Right atrium auricular region (tissue), 2 donors: ENCODE measurements around the gene PDXK. TPM values are rescaled to one million over a fixed set of nuclear protein-coding genes. Genes with fewer than 3 reads are reported as not detected.

ENCODE experiments used
- DNase-seq: peaks from one replicate; pipeline ENCODE4 v3.0.0-alpha.2; 2019; ENCODE audit warnings: low spot score
- H3K27ac ChIP-seq, 2 donors: fragments of 200-600 bp; sonication (generic); 1 replicate in 1 of 2; 2 replicates in 1 of 2; pipeline ENCODE4 v1.5.1; 2016 to 2019
- H3K27me3 ChIP-seq, 2 donors: fragments of 200-600 bp; sonication (generic); one replicate each; pipeline versions ENCODE4 v1.5.1 to v1.6.0; 2017 to 2019
- H3K36me3 ChIP-seq: fragments of 200-600 bp; sonication (generic); one replicate; pipeline ENCODE4 v1.5.1; 2016
- H3K4me1 ChIP-seq, 2 donors: fragments of 200-600 bp; sonication (generic); one replicate each; pipeline versions ENCODE4 v1.5.1 to v1.6.0; 2017 to 2019
- H3K4me3 ChIP-seq, 2 donors: fragments of 200-600 bp; sonication (generic); 1 replicate in 1 of 2; 2 replicates in 1 of 2; pipeline ENCODE4 v1.5.1; 2017 to 2019; ENCODE audit warnings: mild to moderate bottlenecking in 1 of 2, moderate library complexity in 1 of 2
- H3K9me3 ChIP-seq, 2 donors: fragments of 200-600 bp; sonication (generic); one replicate each; pipeline ENCODE4 v1.5.1; 2019
- total RNA-seq, 2 donors: library from RNA; depleted of rRNA; stranded (reverse); fragments of >200 nt; gene quantifications; one replicate each; pipeline ENCODE4 v1.1.0, GENCODE V29; 2016
- TF ChIP-seq, protein P1 (sequence below), 2 donors: fragments of 200-600 bp; sonication (generic); IDR thresholded peaks; one replicate each; pipeline ENCODE4 v1.5.1; 2019; ENCODE audit warnings: antibody characterized with exemption in 2 of 2

The PDXK gene
- total RNA-seq, 2 donors from 2014 or later, result 29.1 to 45.7 TPM

DNA sequence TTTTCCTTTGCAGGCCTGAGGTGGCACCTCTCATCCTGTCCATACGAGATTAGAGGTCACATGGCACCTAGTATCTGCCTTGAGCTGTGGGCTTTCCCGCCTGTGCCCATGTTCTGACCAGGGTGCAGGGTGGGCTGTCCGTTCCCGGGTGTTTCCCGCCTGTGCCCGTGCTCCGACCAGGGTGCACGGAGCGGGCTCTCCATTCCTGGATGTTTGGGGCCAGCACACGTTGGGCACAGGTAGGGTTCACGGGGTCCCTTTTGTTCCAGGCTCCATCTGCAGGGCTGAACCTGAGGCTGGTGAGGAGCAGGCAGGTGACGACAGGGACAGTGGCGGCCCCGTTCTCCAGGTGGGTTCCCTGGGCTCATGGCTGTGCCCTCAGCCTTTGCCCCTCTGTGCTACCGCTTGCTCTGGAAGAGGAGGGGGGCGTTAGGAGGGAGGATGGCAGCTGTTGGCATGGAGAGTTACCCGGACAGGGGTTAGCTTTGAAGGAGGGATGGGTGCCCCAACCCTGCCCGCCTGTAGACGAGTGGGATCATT lies 80.4 kb downstream of the PDXK start:
- H3K27me3 ChIP-seq, result no peaks in the 10 kb centered on the region
- DNase-seq, result no peak
- H3K4me3 ChIP-seq, result no peak overlapping the region
- H3K4me1 ChIP-seq, result no peaks in the 10 kb centered on the region
- H3K27ac ChIP-seq, result no peak overlapping the region
- H3K36me3 ChIP-seq, result peaks cover 90% of the 10 kb centered on the region
- H3K9me3 ChIP-seq, result no peaks in the 10 kb centered on the region
- TF ChIP-seq, protein P1, sequence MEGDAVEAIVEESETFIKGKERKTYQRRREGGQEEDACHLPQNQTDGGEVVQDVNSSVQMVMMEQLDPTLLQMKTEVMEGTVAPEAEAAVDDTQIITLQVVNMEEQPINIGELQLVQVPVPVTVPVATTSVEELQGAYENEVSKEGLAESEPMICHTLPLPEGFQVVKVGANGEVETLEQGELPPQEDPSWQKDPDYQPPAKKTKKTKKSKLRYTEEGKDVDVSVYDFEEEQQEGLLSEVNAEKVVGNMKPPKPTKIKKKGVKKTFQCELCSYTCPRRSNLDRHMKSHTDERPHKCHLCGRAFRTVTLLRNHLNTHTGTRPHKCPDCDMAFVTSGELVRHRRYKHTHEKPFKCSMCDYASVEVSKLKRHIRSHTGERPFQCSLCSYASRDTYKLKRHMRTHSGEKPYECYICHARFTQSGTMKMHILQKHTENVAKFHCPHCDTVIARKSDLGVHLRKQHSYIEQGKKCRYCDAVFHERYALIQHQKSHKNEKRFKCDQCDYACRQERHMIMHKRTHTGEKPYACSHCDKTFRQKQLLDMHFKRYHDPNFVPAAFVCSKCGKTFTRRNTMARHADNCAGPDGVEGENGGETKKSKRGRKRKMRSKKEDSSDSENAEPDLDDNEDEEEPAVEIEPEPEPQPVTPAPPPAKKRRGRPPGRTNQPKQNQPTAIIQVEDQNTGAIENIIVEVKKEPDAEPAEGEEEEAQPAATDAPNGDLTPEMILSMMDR (IDR thresholded peaks at IDR 0.05), result no peak

DNA sequence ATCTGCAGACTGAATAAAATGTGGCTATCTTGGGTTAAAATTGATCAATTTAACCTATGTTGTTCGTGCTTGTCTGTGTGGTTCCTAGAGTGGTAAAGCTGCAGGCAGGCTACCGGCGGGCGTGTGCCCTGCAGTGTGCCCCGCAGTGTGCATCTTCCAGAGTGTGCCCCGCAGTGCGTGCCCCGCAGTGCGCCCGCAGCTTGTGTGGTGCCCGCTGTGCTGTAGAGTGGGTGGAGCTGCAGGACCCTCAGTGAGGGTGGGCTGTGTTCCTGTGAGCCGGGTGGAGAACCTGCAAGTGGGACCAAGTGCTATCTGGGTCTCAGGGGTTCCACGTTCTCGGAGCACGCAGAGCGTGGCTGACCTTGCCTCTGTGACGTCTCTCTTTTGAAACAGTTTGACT lies 81.2 kb downstream of the PDXK start:
- DNase-seq, result no peak
- TF ChIP-seq, protein P1 (IDR thresholded peaks at IDR 0.05), result no peak
- H3K4me1 ChIP-seq, result no peaks in the 10 kb centered on the region
- H3K4me3 ChIP-seq, result no peak overlapping the region
- no peak overlapping the region for H3K27ac ChIP-seq
- H3K9me3 ChIP-seq, result no peaks in the 10 kb centered on the region
- H3K36me3 ChIP-seq, result peaks cover 83% of the 10 kb centered on the region
- H3K27me3 ChIP-seq, result no peaks in the 10 kb centered on the region

DNA sequence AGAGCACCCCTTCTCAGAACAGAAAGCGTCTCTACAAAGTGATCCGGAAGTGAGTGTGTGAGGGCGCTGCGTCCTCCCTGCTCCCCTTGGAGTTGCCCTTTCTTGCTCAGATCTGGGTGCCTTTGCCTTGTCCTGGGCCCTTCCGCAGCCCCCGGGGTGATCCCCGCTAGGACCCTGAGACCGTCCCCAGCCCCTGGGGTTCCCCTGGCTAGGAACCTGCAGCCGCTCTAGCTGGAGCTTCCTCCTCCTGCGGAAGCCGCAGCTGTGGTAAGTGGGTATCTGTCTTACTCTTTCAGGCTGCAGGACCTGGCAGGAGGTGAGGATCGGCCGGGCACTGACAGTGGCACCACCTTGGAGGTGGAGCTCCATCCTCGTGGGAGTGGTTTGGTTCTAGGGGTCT lies 81.6 kb downstream of the PDXK start:
- H3K27me3 ChIP-seq, result no peaks in the 10 kb centered on the region
- TF ChIP-seq, protein P1 (IDR thresholded peaks at IDR 0.05), result no peak
- no peaks in the 10 kb centered on the region for H3K9me3 ChIP-seq
- H3K4me3 ChIP-seq, result no peak overlapping the region
- no peak for DNase-seq
- no peak overlapping the region for H3K27ac ChIP-seq
- H3K36me3 ChIP-seq, result peaks cover 78% of the 10 kb centered on the region
- H3K4me1 ChIP-seq, result no peaks in the 10 kb centered on the region

DNA sequence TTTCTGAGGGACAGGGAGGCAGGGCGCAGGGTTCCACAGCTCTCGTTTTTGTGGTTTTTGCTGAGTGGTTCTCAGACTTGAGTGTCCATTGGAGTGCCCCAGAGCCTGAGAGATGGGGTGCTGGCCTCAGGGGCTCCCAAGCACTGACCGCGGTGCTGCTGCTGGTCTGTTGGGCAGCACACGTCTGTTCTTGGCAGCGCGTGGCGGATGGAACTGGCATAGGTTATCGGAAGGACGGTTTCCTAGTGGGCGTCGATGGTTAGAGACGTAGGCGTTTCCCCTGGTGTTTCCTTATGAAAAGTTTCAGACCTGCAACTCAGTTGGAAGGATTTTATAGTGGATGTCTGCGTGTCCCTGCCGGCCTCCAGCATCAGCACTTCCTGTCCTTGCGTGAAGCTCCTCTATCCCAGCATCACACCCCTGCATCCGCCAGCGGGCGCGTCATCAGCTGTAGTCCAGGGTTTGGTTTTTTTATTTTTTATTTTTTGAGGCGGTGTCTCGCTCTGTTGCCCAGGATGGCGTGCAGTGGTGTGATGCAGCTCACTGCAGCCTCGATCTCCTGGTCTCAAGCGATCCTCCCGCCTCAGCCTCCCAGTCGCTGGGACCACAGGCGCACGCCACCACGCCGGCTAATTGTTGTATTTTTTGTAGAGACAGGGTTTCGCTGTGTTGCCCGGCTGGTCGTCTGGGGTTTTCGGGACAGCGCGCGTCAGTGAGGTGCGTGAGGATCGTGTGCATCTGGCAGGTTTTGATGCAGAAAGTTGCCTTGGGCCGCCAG lies 82.3 kb downstream of the PDXK start:
- DNase-seq, result no peak
- H3K4me3 ChIP-seq, result no peak overlapping the region
- H3K27ac ChIP-seq, result no peak overlapping the region
- no peaks in the 10 kb centered on the region for H3K27me3 ChIP-seq
- TF ChIP-seq, protein P1 (IDR thresholded peaks at IDR 0.05), result no peak
- no peaks in the 10 kb centered on the region for H3K4me1 ChIP-seq
- peaks cover 73% of the 10 kb centered on the region for H3K36me3 ChIP-seq
- H3K9me3 ChIP-seq, result no peaks in the 10 kb centered on the region

DNA sequence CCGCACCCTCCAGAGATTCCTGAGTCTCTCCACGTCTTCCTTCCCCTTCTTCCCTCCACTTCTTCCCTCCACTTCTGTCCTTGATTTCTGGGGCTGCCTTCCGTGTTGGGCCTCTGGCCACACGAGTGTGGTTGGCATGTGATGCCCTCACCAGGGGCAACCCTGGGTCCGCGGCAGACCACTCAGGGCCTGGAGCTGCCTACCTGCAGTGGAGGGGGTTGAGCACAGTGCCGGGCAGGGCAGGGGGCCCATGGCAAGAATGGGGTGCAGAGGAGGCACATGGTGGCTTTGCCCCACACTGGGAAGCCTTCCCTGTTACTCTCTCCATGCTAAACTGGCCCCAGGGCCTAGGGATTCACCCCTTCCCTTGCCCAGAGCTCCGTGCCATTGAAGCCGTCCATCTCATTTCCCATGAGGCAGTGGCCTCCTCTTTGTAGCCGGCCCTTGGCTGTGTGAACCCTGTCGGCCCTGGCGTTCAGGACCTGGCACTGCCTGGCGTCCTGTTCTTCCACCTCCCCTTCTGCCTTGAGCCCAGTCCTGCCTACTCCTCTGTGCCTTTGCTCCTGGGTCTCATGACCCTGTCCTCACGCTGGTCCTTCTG lies 83.9 kb downstream of the PDXK start:
- Histone ChIP-seq H3K36me3 (peaks cover 57% of the 10 kb centered on the region), H3K9me3 (no peaks in the 10 kb centered on the region)

More for the DNA sequence above, 83.9 kb downstream of the PDXK start:
- no peak for DNase-seq
- TF ChIP-seq, protein P1 (IDR thresholded peaks at IDR 0.05), result no peak
- Histone ChIP-seq H3K27me3 (no peaks in the 10 kb centered on the region), H3K27ac (no peak overlapping the region), H3K4me3 (no peak overlapping the region), H3K4me1 (no peaks in the 10 kb centered on the region)
